Right cardiac atrium (tissue), 5 donors: ENCODE results near the gene TBXA2R. TPM values are rescaled to one million over a fixed set of nuclear protein-coding genes. Genes with fewer than 3 reads are reported as not detected.

ENCODE experiments used
- ATAC-seq, 2 donors: fragments of 200-7000 bp; cut with Tn5 transposase; one replicate each; pipeline versions ENCODE4 v1.8.0 to v1.9.1; 2020; ENCODE audit warnings: moderate library complexity in 2 of 2, mild to moderate bottlenecking in 1 of 2
- DNase-seq, 3 donors: peaks; one replicate each; pipeline ENCODE4 v3.0.0-alpha.2; 2020
- H3K27ac ChIP-seq: one replicate; pipeline ENCODE4 v1.5.1; 2013; ENCODE audit warnings: mild to moderate bottlenecking, low read length, control low read depth, moderate library complexity
- H3K27me3 ChIP-seq: one replicate; pipeline ENCODE4 v1.6.1; 2013; ENCODE audit not compliant: control insufficient read depth, insufficient read depth
- H3K4me1 ChIP-seq: one replicate; pipeline ENCODE4 v1.6.1; 2013; ENCODE audit warnings: low read length; ENCODE audit not compliant: control insufficient read depth, insufficient read depth
- H3K4me3 ChIP-seq: one replicate; pipeline ENCODE4 v1.5.1; 2013; ENCODE audit warnings: low read length, control low read depth
- H3K9me3 ChIP-seq: one replicate; pipeline ENCODE4 v1.6.1; 2013; ENCODE audit warnings: low read length; ENCODE audit not compliant: control insufficient read depth
- WGBS: extraction: QIAGEN DNeasy Blood & Tissue Kit; methylation state at CpG from one replicate; pipeline ENCODE4 v1.1.7; 2013; 5-methylcytosine and 5-hydroxymethylcytosine counted together
- intact Hi-C, 4 donors: fragments of 100-400 bp; cut with DNase I; formaldehyde crosslinking; loops; one replicate each; pipeline versions ENCODE4 v1.11.0 to v1.14.0; 2022 to 2023
- long read RNA-seq, 4 donors: library from polyadenylated mRNA; unstranded; transcript quantifications; one replicate each; pipeline ENCODE4 v2.0.0, GENCODE V29; 2020 to 2021
- polyA plus RNA-seq: library from polyadenylated mRNA; stranded (reverse); fragments of 200-250 nt; gene quantifications from one replicate; pipeline ENCODE4 v1.2.3, GENCODE V29; 2013
- total RNA-seq, 4 donors: library from RNA; stranded (reverse); fragmentation: NEBNext Ultra II Directional; extraction: Animal tissue kit (Norgen Biotek cat#: 25700); gene quantifications; one replicate each; pipeline ENCODE4 v1.2.1, GENCODE V29; 2021
- donor health status: healthy with polysubstance abuse.
- donor health status: DM: no; HTN: yes; CAD: no.
- donor health status: DM: no; HTN: no; CAD: no.
- donor health status: DM: no; HTN: yes; CAD: no; lungs with severe emphysema.
- donor health status: DM: yes; HTN: yes; CAD: no.

TBXA2R gene
- 1 to 10 TPM; 1.3 to 2.2 (median 2.0) TPM for total RNA-seq
- 1.8 TPM for polyA plus RNA-seq
- long read RNA-seq, donor 1, transcript TBXA2R-201 (3 exons, 2,608 nt): major isoform, 5 of 8 reads
- long read RNA-seq, donor 1, partial matches to known transcripts: 0 of 8 reads
- long read RNA-seq, donor 1, other reads (novel, unspliced or antisense): 3 of 8 reads
- long read RNA-seq, donor 2: 0 reads
- long read RNA-seq, donor 3, partial matches to known transcripts: 2 of 5 reads
- long read RNA-seq, donor 3, other reads (novel, unspliced or antisense): 1 of 5 reads
- long read RNA-seq, donor 4, partial matches to known transcripts: 0 of 2 reads
- long read RNA-seq, donor 4, other reads (novel, unspliced or antisense): 1 of 2 reads

DNA sequence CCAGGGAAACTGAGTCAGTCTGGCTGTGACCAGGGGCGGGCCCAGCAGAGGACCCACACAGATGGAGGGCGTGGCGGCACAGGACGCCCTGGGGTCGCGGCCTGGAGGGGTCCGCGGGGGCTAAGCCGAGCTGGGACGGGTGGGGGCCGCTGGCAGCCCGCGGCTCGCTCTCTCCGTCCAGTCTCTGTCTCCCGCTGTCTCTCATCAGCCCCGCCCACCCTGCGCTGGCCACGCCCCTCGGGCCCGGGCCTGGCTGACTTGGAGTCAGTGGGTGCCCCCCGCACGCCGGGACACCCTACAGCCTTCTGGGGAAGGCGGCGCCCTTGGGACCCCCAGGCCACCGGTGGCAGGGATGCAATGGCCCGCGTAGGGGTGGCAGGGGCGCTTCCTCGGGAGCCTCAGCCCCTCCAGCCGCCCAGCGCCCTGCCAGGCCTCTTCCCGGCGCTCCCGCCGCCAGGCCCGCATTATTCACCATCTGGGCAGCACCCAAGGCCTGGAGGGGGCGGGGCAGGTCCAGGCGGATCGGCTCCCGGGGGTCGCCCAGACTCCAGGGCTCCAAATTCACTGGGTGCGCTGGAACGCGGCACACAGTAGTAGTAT, at the start of gene TBXA2R:
TSS of gene TBXA2R (minus strand) at position 186 of the 600 bp plus-strand sequence. CDS start 6,241 bp downstream, outside the sequence.
- intact Hi-C loops: no loop called here
- no peaks in the 10 kb centered on the region for H3K9me3 ChIP-seq
- peaks cover 3% of the 10 kb centered on the region for H3K4me1 ChIP-seq
- DNase-seq: peak; percentile 83 to 95 (median 94)
- H3K27me3 ChIP-seq: no peaks in the 10 kb centered on the region
- peak within 1 kb of the TSS; percentile 60 for H3K27ac ChIP-seq
- WGBS: 2% methylated on average over 46 of the region's 46 CpGs
- peak within 1 kb of the TSS; percentile 71 for H3K4me3 ChIP-seq
- peak; percentile 69 to 76 for ATAC-seq

DNA sequence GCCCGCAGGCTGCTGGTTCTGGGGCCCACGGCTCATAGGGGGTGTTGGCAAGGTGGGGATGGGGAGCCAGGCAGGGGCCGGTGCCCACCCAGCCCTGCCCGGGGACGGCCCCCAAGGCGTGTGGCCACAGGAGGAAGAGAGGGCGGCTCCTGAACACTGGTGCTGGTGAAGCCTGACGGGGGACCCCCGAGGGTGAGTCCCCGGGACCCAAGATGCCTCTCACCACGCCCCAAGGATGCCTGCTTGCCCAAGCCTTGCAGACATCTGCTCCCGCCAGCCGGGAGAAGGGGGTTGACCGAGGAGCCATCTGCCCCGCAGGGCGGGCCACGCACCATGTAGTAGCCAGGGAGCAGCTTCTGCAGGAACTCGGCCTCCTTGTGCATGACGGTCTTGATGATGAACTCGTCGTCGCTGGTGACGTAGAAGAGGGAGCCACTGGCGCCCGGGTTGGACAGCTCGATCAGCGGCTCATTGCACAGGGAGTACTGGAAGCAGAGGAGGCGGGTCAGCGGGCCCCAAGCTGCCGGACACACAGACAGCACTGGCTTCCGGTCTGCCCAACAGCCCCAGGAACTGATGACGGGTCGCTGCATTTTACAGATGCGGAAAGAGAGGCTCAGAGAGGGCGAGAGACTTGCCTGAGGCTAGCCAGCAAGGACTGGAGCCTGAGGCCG, 49.5 kb upstream of the TBXA2R start:
- Histone ChIP-seq H3K4me1 (no peaks in the 10 kb centered on the region), H3K27ac (no peak overlapping the region), H3K9me3 (no peaks in the 10 kb centered on the region), H3K27me3 (no peaks in the 10 kb centered on the region), H3K4me3 (no peak overlapping the region)
- intact Hi-C loops: no loop called here
- ATAC-seq: no peak
- WGBS: 90% methylated on average over 36 of the region's 36 CpGs
- DNase-seq: peak in 2 of 3 donors; percentile 44 to 59

DNA sequence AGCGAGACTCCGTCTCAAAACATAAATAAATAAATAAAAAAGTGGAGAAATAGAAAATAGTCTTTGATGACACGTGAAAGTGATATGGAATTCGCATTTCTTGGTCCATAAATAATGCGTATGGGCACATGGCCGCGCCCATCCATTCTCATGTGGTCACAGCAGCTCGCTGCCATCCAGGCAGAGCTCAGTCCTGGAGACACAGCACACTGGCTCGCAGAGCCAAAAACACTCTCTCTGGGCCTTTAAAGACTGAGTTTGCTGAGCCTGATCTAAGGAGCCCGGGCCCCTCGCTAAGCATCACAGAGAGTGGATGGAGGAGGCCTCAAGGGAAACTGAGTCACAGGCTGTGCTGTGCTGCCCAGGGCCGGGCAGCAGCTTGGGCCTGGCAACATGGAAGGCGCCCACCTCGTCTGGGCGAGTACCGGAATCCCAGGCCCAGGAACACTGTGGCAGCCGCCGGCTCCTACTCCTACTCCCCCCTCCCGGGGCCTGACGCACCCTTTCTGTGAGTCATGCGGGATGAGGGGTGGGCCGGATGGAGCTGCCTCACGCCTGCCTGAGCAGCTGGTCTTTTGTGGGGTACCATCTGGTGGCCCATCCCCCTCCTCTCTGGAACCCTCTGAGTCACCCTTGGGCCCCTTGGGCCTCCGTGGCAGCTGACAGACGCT, 48.9 kb upstream of the TBXA2R start:
- peak in 1 of 3 donors; percentile 50 for DNase-seq
- intact Hi-C loops: no loop called here
- Histone ChIP-seq H3K27me3 (no peaks in the 10 kb centered on the region), H3K9me3 (no peaks in the 10 kb centered on the region), H3K27ac (no peak overlapping the region), H3K4me1 (no peaks in the 10 kb centered on the region), H3K4me3 (no peak overlapping the region)
- peak in 1 of 2 donors; percentile 5 for ATAC-seq
- WGBS: 85% methylated on average over 25 of the region's 25 CpGs

DNA sequence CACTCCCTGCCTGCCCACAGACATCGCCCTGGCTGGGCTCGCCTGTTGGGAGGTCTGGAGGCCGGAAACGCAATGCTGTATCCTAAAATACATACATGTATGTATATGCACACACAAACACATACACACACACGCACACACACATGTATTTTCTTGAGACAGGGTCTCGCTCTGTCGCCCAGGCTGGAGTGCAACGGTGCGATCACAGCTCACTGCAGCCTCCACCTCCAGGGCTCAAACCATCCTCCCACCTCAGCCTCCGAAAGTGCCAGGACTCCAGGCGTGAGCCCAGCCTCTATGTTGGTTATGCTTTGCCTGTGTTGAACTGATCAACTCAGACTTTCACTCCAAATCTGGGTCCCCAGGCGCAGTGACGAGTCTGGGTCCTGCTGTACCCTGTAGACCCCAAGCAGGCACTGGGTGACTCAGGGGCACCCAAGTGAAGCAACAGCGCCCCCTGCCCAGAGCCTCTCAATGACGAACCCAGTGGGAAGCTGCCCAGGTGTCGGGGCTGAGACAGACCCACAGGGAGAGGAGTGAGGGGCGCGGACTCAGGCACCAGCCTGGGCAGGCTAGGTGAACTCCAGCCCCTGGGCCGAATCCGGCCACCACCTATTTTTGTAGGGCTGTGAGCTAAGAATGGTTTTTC, 47.3 kb upstream of the TBXA2R start:
- intact Hi-C loops: no loop called here
- Histone ChIP-seq H3K4me1 (no peaks in the 10 kb centered on the region), H3K4me3 (no peak overlapping the region), H3K27ac (no peak overlapping the region), H3K27me3 (no peaks in the 10 kb centered on the region), H3K9me3 (no peaks in the 10 kb centered on the region)
- ATAC-seq: no peak
- peak in 1 of 3 donors; percentile 61 for DNase-seq
- WGBS: 96% methylated on average over 20 of the region's 20 CpGs

DNA sequence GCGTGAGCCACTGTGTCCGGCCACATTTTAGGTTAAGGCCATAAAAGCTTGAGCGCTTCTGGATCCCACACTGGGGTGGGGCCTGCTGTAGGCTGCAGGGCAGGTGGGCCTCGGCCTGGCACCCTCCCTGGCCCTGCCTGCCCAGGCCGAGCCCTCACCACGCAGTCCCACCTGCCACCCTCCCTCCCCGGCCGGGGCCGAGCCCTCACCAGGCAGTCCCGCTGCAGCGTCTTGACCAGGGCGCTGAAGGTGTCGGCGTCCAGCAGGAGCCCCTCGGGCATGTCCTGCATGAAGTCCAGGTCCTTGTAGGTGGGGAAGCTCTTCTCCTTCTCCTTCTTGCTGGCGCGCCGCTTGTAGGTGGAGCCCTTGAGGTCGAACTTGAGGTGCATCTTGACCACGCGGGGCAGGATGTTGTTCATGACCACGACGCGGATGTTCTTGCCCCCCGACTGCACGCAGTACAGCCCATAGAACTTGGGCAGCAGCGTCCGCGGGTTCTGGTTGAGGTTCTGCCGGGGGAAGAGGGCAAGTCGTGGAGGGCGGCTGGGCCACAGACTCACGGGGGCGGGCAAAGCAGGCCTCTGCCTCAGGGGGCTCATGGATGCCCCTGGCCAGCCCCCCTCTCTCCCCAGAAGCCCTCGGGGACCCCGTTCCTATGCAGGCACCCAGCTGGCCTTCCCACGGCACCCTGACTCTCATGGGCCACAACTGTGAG, 46.6 kb upstream of the TBXA2R start:
- Histone ChIP-seq H3K4me3 (no peak overlapping the region), H3K4me1 (no peaks in the 10 kb centered on the region), H3K27ac (no peak overlapping the region), H3K9me3 (no peaks in the 10 kb centered on the region), H3K27me3 (no peaks in the 10 kb centered on the region)
- DNase-seq (peak in 2 of 3 donors; percentile 47 to 52), ATAC-seq (no peak)
- WGBS: 93% methylated on average over 37 of the region's 37 CpGs
- intact Hi-C loops: no loop called here

DNA sequence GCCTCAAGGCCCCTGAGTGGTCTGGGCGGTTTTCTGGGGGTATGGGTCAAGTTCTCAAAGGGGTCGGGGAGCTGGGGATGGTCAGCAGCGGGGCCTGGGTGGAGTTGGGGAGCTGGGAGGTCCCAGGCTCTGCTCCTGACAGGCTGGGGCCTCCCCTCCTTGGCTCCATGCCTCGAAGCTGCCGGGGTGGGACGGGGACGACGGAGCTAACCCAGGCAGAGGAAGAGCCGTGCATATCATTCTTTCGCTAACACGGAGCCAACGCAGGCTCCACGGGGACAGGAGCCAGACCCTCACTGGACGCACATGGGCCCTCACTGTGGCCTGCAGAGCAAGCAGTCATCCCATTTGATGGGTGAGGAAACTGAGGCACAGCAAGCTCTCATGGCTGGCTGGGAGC, 45.7 kb upstream of the TBXA2R start:
- H3K4me1 ChIP-seq: no peaks in the 10 kb centered on the region
- H3K27ac ChIP-seq: no peak overlapping the region
- H3K9me3 ChIP-seq: no peaks in the 10 kb centered on the region
- intact Hi-C loops: no loop called here
- 89% methylated on average over 14 of the region's 14 CpGs for WGBS
- ATAC-seq: no peak
- H3K4me3 ChIP-seq: no peak overlapping the region
- DNase-seq: no peak
- H3K27me3 ChIP-seq: no peaks in the 10 kb centered on the region

DNA sequence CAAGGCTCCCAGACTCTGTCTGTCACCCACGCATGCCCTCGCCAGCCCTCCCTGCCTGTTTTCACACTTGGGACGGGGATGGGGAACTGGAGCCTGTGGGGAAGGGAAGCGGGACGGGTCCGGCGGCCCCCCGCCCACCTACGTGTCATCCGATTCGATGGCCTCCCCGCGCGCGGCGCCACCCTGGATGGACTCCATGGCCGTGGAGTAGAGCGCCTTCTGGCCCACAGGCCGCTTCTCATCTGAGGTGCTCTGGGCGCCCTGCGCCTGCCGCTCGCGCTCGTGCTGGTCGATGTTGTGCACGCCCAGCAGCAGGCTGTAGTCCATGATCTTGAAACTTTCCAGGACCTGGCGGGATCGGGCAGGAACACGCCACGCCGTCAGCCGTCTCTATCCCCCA, 45.0 kb upstream of the TBXA2R start:
- 97% methylated on average over 33 of the region's 33 CpGs for WGBS
- ATAC-seq (no peak), DNase-seq (peak in 2 of 3 donors; percentile 48 to 60)
- no peaks in the 10 kb centered on the region for H3K27me3 ChIP-seq
- H3K4me1 ChIP-seq: no peaks in the 10 kb centered on the region
- no peak overlapping the region for H3K4me3 ChIP-seq
- H3K27ac ChIP-seq: no peak overlapping the region
- intact Hi-C loops: no loop called here
- H3K9me3 ChIP-seq: no peaks in the 10 kb centered on the region

DNA sequence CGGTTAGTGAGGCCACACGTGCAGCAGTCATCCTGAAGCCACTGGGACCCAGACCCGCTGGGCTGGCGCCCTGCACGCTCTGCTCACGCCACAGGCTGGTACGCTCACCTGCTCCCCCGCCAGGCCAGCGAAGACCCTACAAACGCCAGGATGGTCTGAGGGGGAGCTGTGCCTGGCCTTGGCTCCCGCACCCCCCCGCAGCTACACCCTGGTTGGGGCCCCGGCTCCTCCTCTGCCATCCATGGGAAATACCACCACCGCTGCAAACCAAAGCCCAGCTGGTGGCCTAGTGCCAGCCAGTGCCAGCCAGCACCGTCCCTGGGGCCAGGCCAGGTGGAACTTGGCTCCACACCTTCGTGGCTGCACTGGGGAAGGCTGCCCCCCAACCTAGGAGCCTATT, 43.2 kb upstream of the TBXA2R start:
- WGBS: 78% methylated on average over 16 of the region's 16 CpGs
- H3K4me3 ChIP-seq: no peak overlapping the region
- H3K9me3 ChIP-seq: no peaks in the 10 kb centered on the region
- peak in 1 of 3 donors; percentile 61 for DNase-seq
- no peaks in the 10 kb centered on the region for H3K4me1 ChIP-seq
- H3K27ac ChIP-seq: no peak overlapping the region
- ATAC-seq: no peak
- intact Hi-C loops: no loop called here
- H3K27me3 ChIP-seq: no peaks in the 10 kb centered on the region

DNA sequence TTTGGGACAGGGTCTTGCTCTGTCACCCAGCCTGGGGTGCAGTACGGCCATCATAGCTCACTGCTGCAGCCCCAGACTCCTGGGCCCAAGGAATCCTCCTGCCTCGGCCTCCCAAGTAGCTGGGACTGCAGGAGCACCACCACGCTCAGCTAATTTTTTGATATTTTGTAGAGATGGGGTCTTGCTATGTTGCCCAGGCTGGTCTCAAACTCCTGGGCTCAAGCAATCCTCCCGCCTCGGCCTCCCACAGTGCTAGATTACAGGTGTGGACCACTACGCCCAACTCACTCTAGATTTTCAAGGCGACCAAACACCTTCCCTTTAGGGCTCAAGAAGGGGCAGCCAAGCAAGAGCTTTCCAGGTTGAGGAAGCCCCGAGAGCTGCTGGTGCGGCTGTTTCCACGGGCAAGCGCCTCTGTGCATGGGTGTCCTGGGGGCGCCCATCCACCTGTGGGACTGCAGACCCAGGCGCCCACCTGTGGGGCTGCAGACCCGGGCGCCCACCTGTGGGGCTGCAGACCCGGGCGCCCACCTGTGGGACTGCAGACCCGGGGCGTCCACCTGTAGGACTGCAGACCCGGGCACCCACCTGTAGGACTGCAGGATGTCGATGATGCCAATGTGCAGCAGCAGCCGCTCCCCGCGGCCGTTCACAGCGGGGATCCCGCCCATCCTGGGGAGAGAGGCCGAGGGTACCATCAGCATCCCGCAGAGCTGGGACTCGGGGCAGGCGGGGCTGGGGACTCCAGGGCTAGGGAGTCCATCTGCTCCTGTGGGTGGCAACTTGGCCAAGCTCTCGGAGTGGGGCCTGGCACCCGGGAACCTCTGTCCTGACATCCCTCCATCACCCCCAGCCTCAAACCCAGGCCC, 41.6 kb upstream of the TBXA2R start:
- H3K4me3 ChIP-seq: no peak overlapping the region
- H3K9me3 ChIP-seq: no peaks in the 10 kb centered on the region
- ATAC-seq: no peak
- H3K27me3 ChIP-seq: no peaks in the 10 kb centered on the region
- no peak for DNase-seq
- intact Hi-C loops: no loop called here
- WGBS: 93% methylated on average over 33 of the region's 33 CpGs
- no peak overlapping the region for H3K27ac ChIP-seq
- no peaks in the 10 kb centered on the region for H3K4me1 ChIP-seq
